Dermis blood vessel endothelial cell (primary cell): Measurements from ENCODE around the gene DDX59. TPM values are rescaled to one million over a fixed set of nuclear protein-coding genes. Genes with fewer than 3 reads are reported as not detected.
A peak's percentile ranks its signal among the peaks of the same experiment; 100 is the strongest.

Experiments
- DNase-seq: peaks from one replicate; pipeline ENCODE4 v3.0.0; 2010
- total RNA-seq: library from RNA; depleted of rRNA; stranded (reverse); fragments of >200 nt; gene quantifications from 2 replicates; pipeline ENCODE4 v1.2.3, GENCODE V29; 2014

DDX59 gene
- 12.8 and 17.2 TPM in 2 replicates for total RNA-seq

DNA sequence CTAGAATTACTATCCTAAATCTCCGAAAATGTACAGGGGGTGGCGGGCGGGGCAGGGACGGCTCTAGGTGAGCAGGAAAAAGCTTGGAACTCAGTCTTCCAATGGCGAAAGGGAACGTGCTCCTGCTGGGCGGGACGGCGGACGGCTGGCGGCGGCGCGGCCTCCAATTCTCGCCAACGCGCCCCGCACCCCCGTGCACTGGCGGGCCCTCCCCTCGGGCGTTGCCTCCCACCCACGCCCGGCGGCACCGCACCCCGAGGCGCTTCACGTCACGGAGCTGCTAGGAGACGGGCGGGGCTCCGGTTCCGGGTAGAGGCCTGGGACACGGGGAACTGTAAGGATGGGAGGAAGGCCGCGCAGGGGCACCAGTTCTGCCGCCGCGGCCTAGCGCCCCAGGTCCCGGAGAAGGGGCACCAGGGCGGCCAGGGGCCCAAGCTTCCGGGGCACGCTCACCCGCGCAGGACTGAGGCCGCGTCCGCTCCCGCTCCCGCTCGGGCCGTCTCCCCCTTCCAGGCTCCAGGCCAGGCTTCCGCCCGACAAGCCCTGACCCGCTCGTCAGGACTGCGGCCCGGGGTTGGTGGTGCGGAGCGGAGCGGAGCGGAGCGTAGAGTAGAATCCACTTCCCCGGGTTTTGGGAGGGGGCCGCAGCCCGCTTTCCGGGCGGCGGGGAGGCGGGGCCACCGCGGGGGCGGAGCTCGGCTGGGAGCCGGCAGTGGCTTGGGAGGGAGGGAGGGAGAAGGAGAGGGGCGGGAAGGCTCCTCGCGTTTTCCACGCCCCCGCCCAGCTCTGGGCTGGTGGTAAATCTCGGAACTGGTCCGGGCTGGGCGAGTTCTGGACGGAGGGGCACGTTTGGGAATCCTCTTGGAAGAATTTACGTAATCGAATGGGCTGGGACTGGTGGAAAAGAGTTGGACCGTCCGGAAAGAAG, at the start of gene DDX59:
TSS of gene DDX59 (minus strand) at position 594 of the 928 bp plus-strand sequence. CDS start 3,167 bp downstream, outside the sequence.
- DNase-seq = peak; percentile 99

DNA sequence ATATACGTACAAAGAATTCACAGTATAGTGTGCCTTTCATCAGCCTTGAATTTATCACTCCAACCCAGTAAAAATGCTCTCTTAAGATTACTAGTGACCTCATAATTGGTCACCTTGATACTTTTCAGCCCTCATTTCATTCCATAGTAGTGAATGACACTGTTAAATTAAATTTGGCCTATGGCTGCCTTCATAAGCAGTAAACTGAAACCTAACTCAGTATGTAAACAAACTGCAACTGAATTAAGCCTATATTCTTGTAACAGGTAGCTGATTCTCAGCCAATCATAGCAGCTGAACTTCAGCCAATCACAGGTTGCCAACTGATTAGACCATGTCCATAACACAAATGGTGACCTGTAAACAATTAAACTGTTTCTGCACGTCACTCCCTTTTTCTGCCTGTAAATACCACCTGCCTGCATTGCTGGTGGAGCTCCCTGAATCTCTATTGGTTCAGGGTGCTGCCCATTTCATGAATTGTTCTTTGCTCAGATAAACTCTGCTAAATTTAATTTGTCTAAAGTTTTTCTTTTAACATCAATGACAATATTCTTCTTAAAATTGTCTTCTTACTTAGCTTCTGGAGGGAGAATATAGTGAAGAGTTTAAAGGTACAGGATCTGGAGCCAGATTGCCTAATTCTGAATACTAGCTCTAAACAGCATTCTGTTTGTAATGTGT, 44.9 kb upstream of the DDX59 start:
- DNase-seq = no peak

DNA sequence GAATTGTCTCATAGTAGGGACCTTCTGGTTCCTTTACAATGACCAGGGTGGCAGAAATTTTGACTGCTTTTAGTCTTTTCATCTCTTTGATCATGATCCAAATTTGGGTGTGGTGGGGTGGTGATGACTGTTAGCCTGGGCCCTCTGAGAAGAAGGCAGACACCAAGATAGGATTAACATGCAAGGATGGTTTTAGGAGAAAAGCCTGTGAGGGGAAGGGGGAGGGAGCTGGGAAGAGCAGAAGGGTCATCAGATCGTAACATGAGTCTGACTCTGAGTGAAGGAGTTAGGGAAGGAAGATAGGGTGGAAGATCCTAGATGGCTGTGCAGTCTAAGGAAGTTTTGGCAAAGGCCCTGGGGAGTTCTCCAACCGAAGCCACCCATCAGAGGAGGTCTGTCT, 40.5 kb upstream of the DDX59 start:
- DNase-seq = no peak

DNA sequence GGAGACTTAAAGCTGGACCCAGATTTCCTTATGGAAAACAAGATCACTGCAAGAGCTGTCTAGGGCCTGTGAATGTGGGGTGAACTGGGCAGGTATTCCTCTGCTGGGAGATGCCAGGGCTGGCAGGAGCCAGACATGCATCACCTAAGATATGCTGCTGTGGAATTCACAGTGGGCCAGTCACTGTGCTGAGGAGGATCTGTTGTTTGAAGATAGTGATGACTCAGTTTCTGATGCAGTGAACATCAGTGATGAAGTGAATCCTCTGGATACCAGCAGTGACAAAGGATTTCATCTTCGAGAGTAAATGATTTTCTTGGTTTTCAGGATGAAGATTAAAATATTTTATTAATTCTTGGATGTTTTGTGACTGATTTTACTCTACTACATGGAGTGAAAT, 39.1 kb upstream of the DDX59 start:
- DNase-seq = no peak

DNA sequence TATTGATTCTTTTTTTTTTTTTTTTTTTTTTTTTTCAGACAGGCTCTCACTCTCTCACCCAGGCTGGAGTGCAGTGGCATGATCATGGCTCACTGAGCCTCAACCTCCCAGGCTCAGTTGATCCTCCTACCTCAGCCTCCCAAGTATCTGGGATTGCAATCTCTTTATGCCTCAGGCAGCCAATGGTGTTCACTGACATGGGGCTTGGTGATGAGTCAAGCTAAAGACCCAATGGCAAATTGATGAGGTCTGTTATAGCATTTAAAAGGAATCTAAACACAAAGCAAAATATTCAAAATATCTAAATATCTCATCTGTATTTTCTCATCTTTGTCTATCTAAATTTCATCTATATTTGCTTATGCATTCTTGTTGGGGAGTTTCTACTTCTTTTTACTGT, 38.5 kb upstream of the DDX59 start:
- no peak for DNase-seq

DNA sequence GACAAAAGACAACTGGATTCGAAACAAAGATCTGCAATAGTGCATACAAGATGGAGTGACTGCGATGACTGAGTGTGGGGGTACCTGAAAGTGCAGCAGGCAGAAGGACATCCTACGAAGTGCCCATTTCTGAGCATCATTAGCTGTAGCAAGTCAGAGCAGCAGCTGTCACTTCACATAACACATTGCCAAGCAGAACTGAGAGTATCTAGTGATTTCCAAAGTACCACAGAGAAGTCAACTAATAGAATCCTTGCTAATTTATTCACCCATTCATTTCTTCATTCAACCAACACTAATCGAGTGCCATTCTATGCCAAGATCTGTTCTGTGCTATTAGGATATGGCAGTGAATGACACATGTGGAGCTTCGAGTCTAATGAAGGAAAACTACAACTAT, 37.4 kb upstream of the DDX59 start:
- no peak for DNase-seq

DNA sequence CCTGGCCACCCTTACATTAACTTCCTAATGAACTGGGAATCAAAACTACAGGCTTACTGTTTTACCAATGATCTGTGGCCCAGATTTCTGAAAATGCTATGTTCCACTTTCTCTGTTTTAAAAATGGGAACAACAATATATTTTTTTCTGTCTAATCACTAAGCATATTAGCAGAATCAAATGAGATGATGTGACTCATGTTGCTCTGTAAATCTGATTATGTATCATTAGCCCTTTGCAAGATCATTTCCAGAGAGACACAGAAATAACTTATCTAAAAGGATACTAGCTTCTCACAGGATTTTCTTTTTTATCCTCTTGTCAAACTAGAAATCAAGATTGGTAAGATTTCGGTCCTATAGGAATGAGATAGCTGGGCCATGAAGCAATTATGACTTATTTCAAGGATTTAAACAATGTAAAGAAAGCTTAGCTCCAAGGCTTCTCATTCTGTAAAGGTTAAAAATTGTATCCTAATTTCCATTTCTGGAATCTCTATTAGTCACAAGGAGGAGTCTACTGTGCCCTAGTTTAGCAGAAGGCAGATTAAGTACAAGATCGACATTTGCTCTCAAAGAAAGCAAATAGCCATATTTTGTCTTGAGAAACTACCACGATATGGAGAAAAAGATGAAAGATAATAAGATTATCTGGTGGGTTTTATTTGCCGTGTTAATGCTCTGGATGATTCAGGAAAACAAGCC, 36.6 kb upstream of the DDX59 start:
- no peak for DNase-seq

DNA sequence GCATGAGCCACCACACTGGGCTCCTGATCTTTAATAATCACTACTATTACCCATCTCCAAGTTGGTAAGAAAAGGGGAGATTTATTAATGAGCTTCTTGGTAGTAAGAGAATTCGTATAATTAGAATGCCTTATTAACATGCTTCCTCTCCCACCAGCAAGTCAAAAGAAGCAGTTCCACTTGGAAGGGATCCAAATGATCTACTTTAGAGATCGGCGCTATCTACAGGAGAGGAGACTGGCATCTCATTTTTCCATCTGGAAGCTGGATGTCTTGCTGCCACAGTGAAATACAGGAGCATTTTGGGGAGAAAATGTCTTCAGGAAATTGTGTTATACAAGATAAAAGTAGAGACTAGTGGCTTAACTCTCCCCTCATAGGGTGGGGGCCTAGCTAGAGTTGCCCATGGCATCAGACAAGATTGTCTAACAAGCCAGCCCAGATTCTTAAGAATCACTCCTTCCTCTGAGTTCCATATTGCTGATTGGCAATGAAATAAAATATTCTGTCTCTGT, 35.3 kb upstream of the DDX59 start:
- DNase-seq = no peak

DNA sequence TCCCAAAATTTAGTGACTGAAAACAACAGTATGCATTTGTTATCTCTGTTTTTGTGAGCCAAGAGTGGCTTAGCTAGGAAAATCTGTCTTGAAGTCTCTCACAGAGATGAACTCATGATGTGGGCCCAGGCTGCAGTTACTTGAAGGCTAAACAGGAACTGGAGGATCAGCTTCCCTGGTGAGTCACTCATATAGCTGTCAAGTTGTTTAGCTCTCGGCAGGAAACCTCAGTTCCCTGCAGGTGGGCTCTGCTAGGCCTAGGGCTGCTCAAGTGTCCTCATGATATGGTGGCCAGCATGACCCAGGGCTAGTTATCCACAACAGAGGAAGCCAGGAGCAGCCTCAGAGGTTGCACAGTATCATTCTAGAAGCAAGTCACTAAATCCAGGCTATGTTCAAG, 30.2 kb upstream of the DDX59 start:
- peak; percentile 94 for DNase-seq

DNA sequence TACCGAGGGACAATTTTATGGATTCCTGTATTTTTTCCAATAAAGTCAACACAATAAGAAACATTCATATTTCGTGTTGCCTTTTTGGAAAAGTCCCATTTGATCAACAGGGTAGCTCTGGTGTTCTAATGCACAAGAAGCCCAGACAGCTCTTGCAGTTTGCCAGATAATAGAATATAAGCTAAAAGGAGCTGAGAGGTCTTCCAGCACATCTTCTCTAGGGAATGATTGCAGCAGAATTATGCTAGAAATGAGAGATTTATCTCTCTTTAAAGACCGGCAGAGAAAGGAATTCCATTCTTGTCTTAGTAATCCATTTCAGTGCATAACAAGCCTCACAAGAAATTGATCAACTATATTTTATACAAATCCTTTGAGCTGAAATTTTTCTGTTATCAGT, 25.0 kb upstream of the DDX59 start:
- no peak for DNase-seq

DNA sequence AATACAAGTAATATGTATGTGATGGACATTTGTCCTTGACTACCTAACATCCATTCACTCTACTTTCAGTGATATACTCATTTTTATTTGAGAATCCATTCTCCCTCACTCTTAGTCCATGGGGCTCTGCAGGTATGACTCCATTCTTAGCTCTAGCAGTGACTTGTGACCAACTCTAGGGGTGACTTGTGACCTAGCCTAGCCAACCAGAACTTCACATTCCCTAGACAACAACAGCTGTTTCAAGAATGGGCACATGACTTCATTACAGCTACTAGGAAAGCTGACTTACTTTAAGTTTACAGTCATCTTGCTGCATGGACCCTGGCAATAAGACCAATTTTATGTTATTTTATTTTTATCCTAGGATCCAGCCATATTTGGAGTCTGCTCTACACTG, 23.6 kb upstream of the DDX59 start:
- no peak for DNase-seq

DNA sequence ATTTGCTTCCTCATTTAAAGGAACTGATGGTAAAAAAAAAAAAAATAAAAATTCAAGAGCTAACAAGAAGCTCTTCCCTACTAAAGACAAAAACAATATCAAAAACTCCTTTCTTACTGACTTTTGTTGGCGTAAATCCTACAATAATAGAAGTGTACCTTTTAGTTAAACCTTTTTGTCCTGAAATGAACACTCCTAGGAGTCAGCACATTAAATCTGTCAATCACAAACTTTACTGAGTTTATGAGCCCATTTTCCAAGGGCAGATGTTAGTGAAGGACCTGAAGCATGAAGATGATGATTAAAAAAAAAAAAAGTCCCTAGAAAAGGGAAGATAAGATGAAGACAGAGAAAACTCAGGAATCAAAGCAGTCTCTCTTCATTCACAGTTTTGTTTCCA, 22.6 kb upstream of the DDX59 start:
- DNase-seq = no peak

DNA sequence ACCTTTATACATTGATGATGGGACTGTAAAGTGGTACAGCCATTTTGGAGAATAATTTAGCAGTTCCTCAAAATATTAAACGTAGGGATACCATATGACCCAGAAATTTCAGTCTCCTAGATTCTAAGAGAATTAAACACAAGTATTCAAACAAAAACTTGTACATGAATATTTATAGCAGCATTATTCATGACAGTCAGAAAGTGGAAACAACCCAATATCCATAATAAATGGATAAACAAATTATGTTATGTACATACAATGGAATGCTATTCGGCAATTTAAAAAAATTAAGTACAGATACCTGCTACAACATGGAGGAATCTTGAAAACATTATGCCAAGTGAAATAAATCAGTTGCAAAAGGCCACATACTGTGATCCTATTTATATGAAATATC, 16.9 kb upstream of the DDX59 start:
- DNase-seq = no peak

DNA sequence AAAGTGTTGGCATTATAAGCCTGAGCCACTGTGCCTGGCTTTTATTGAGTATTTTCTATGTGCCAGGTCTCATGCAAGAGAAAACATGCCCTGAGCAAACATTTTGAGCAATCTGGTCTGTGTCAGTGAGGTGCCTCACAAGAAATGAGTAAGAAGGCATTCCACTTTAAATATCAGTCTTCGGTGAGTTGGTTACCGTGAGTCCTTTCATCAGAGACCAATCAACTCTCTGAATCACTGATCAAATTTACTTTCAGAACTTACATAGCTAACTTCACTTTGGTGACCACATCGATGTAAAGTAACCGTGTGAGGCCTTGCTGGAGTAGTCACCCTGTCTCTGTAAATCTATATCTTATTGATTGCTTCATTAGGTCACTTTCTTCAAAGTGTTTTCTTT, 14.3 kb upstream of the DDX59 start:
- DNase-seq = no peak

DNA sequence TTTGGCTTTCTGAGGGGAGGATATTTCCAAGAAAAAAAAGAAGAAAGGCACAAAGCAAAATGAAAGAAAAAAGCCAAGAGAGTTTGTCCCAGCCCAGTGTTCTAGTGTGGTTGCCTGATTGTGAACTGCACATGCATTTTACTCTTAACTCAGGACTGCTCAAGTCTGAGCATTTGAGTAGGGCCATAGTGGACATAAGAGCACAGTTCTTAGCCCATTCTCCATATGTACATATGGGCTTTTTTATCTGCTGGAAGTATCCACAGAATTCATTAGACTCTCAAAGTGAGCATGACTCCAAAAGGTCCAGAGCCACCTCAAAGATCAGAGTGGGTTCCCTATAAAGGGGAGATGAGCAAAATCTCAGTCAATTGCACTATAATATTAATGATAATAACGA, 13.6 kb upstream of the DDX59 start:
- no peak for DNase-seq

DNA sequence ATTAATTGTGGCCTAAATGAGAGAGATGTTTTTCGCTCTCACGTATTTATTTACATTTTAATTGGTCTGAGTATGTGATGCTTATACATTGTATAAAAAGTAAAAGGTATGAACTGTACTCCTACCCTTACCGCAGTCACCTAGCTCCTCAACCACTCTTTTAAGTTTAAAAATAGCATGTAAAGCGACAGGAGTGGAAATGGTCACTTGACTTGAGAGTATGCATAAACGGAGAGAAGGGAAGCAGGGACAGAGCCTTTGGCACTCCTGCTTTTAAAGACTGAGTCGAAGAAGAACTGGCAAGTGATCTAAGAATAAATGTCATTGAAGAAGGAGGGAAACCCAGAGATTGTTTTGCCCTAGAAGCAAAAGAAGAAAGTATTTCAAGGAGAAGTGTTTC, 11.5 kb upstream of the DDX59 start:
- no peak for DNase-seq

DNA sequence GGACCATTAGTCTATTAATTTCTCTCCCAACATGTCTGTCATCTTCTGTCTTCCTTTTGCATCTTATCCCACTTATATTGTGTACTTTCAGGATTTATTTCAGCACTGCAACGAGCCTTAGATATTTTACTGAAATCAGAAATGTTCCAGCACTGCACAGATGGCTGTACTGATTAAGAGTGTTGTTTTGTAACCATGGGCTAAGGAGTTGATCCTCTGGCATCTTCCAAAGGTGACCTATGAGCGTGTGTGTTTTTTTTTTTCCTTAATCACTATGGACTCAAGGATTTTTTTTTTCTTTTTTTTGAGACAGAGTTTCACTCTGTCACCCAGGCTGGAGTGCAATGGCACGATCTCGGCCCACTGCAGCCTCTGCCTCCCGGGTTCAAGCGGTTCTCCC, 7.1 kb upstream of the DDX59 start:
- no peak for DNase-seq

DNA sequence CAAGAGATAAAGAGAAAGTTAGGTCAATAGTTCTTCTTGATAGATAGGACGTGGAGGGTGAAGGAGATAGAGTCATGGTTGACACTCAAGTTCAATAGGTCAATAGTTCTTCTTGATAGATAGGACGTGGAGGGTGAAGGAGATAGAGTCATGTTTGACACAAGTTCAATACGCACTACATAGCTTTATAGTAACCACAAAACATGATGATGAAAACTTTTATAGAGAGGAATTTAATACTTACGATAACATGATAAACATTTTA, 5.8 kb upstream of the DDX59 start:
- no peak for DNase-seq

DNA sequence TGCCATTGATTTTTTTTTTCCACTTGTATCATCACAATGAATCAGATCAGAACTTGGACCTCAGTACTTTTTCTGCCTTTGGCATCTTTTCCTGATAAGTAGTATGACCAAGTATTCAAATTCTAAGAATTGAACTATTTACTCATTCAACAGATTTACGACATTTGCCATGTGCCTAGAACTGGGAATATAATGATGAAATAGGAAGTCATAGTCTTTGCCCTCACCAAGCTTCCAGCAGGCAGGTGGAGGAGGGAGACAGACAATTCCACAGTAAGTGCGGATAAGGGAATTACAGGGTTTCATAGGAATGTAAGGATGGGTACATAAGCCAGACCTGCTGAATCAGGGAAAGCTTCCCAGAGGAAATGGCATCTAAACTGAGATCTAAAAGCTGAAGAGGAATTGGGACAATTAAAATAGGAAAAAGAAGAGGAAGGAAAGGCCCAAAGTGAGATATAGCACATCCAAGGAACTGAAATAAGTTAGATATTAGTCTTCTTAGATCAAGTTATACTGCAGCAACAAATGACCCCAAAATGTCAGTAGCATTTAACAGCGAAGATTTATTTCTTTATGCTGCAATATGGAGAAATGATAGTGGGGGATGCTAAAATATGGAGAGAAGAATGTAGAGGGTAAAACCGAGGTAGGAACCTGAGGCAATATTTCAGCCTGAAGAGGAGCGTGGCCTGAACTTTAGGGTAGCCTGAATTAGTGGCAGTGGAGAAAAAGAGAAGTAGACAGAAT, 5.3 kb upstream of the DDX59 start:
- no peak for DNase-seq

DNA sequence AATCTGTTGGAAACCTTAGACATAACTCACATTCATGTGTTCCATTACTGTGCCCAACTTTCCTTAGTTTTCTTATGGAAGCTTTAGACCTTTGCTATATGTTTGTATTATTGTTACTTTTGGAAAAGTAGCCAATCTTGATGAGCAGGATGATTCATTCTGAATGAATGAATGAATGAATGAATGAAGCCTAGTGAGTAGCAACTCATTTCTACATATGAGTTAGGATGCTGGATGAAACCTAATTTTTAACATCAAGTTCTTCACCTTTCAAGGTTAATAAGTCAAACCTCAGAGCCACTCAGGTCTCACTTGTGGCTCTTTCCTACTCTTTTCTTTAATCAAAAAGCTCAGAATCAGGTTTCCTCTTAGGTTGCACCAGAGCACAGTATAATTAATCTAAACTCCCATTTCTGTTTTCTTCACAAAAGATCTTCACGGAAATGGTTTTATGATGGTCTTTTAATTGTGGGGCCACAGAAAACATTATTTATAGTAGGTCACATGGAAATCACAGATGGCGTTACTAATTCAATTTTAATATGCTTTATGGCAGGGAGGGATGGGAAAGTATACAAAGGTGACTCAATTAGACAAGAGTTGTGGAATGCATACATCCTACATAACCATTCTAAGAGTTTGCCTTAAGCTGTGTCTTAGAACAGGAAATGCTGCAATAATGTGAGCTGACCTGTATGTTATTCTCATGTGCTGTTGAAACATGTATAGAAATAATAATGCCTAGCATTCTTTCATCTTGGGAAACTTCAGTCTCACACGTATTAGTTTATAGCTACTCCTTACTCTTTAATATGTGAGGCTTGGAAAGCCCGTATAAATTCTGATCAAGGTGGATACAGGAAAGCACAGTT, 4.5 kb upstream of the DDX59 start:
- DNase-seq = no peak

DNA sequence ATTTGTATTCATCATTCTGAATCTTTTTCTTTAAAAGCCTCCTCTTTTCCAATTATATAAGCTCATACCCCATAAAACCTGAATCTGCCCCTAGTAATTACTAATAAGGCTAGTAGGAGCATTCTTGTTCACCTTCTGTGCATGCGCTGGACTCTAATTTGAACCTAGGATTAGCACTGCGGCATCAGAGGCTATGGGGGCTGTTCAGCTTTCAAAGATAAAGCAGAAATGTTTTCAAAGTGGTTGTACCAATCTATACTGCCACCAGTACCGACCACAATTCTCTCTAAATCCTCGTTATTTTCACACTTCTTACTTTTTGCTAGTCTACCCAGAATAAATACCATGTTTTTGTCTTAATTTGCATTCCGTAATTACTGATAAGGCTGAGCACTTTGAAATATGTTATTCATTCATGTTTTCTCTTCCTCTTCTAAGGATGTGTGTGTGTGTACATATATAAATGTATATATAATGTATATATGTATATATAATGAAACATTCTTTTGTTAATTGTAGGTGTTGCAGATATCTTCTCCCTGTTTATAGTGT, 1.6 kb upstream of the DDX59 start:
- DNase-seq = no peak
